ENCODE results near the gene COL23A1. TPM values are rescaled to one million over a fixed set of nuclear protein-coding genes. Genes with fewer than 3 reads are reported as not detected.

Gene COL23A1
- total and polyA plus RNA-seq, 2 of the 13 experiments (the other 11 are each of a cell fraction or from before 2014, with no cell fraction given) = not detected

DNA sequence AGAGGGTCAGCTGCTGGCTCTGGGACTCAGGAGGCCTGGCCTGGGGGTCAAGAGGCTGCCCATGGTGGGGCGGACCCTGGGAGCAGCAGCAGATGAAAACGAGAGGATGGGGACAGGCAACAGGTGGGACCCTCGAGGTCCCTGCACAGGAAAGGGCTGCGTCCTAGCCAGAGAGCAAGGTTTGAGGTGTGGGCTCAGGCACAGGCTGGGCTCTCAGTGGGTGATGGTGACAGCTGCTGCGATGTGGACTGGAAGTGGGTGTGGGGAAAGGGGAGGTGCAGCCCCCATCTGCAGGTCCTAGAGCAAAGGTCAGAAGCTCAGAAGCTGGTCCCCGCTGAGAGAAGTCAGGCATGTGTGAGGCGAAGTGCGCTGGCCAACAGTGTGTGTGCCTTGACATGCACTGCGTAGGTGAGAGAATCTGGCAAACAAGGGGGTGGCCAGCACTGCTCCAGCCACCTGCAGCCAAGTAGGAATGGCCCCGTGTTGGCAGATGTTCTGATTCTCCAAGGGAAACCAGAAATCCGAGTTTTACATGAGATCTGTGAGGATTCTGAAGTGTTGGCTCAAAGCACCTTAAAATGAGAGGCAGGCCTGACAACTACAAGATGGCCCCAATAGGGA is 85.7 kb downstream of the COL23A1 start:
- FAIRE-seq (no peak), DNase-seq (ENCODE audit: low spot score) (no peak), ATAC-seq (no peak)
- 12% methylated on average over 8 of the region's 11 CpGs for WGBS (ENCODE audit: low lambda C conversion rate)
- in situ Hi-C loops (cut with HindIII; ENCODE audit: extremely low pct_ligation_motif_present, low pct_unique_long_range_greater_than_20kb) = no loop called here
- intact Hi-C loops (cut with micrococcal nuclease; ENCODE audit: unreplicated experiment) = no loop called here
- no peak overlapping the region for H2AFZ ChIP-seq (ENCODE audit: low read length)
- POLR2A ChIA-PET = no interaction called here
- no peaks in the 10 kb centered on the region for H3K36me3 ChIP-seq (replicated peaks in 1 of 2; ENCODE audit: control insufficient read depth in 1 of 2, insufficient read depth in 2 of 2, low read length in 2 of 2)
- no peak overlapping the region for H3K27ac ChIP-seq (ENCODE audit: extremely low read length, insufficient read depth, low read length)
- no peaks in the 10 kb centered on the region for H3K4me1 ChIP-seq (ENCODE audit: insufficient read depth, low read length)
- no peak overlapping the region for H3K4me3 ChIP-seq (replicated peaks in 1 of 3; ENCODE audit: insufficient read depth in 1 of 3, low read depth in 2 of 3, low read length in 3 of 3)
- TF ChIP-seq ATF7 (IDR thresholded peaks at IDR 0.05) (no peak), ATF7 (CRISPR knock-in tag; IDR thresholded peaks at IDR 0.05) (no peak), TOPORS (CRISPR knock-in tag; IDR thresholded peaks at IDR 0.05) (no peak)
- CTCF ChIA-PET (ENCODE audit: low intra/inter-chr PET ratio, low total read pairs) = no interaction called here
- H3K27me3 ChIP-seq (ENCODE audit: control insufficient read depth in 1 of 2, insufficient read depth in 2 of 2, low read length in 2 of 2) = peaks cover 0 to 28% of the 10 kb centered on the region in 2 experiments; a peak in 2 of 5 replicates
- no TSS peak for BruUV-seq (replicated peaks)
- no peak overlapping the region for H3K4me2 ChIP-seq (ENCODE audit: low read depth, low read length)
- H3K9ac ChIP-seq (ENCODE audit: insufficient read depth, low read depth, low read length) = no peak overlapping the region
- H3K79me2 ChIP-seq (ENCODE audit: insufficient read depth, low read length) = no peaks in the 10 kb centered on the region
- H4K20me1 ChIP-seq (ENCODE audit: insufficient read depth, low read length) = no peaks in the 10 kb centered on the region
- no peaks in the 10 kb centered on the region for H3K9me3 ChIP-seq (ENCODE audit: low read length)

DNA sequence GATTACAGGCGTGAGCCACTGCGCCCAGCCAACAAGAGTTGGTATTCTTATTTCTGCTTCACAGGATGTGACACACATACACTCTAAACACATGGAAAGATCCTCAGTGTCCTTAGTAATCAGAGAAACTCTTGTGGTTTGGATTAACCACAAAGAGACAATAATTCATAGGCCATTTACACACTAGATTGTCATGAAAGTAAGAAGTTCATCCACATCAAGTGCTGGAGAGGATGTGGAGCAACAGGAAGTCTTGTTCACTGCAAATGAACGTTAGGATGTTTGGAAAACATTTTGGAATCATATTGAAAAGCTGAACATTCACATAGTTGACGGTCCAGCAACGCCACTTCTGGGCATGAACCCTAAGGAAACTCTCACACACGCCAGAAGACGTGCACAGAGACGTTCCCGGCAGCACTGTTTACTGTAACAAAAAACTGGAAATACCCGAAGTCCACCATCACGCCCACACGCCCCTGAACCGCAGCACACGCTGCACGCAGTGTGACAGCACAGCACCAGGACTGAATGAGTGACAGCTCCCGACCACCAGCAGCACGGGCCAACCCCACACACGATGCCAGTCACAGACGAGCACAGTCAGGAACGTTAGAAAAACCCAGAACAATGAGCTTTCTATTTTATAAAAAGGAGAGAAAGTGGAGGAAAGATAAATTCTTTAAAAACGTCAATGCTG is 87.6 kb downstream of the COL23A1 start:
- ChIA-PET CTCF (ENCODE audit: low intra/inter-chr PET ratio, low total read pairs) (no interaction called here), POLR2A (no interaction called here)
- intact Hi-C loops (cut with micrococcal nuclease; ENCODE audit: unreplicated experiment) (no loop called here), in situ Hi-C loops (cut with HindIII; ENCODE audit: extremely low pct_ligation_motif_present, low pct_unique_long_range_greater_than_20kb) (no loop called here)
- Histone ChIP-seq H3K9ac (ENCODE audit: insufficient read depth, low read depth, low read length) (no peak overlapping the region), H3K4me2 (ENCODE audit: low read depth, low read length) (no peak overlapping the region), H3K9me3 (ENCODE audit: low read length) (no peaks in the 10 kb centered on the region), H3K36me3 (replicated peaks in 1 of 2; ENCODE audit: control insufficient read depth in 1 of 2, insufficient read depth in 2 of 2, low read length in 2 of 2) (no peaks in the 10 kb centered on the region), H4K20me1 (ENCODE audit: insufficient read depth, low read length) (no peaks in the 10 kb centered on the region), H3K27me3 (ENCODE audit: control insufficient read depth in 1 of 2, insufficient read depth in 2 of 2, low read length in 2 of 2) (peaks cover 0 to 24% of the 10 kb centered on the region in 2 experiments; a peak in 2 of 5 replicates), H3K79me2 (ENCODE audit: insufficient read depth, low read length) (no peaks in the 10 kb centered on the region), H2AFZ (ENCODE audit: low read length) (no peak overlapping the region), H3K27ac (ENCODE audit: extremely low read length, insufficient read depth, low read length) (no peak overlapping the region), H3K4me3 (replicated peaks in 1 of 3; ENCODE audit: insufficient read depth in 1 of 3, low read depth in 2 of 3, low read length in 3 of 3) (no peak overlapping the region), H3K4me1 (ENCODE audit: insufficient read depth, low read length) (no peaks in the 10 kb centered on the region)
- ATAC-seq (no peak), DNase-seq (ENCODE audit: low spot score) (no peak), FAIRE-seq (no peak)
- 41% methylated on average over 20 of the region's 21 CpGs for WGBS (ENCODE audit: low lambda C conversion rate)
- no TSS peak for BruUV-seq (replicated peaks)
- TF ChIP-seq PHF8 (CRISPR knock-in tag; IDR thresholded peaks at IDR 0.05) = no peak
- no peak for TF ChIP-seq ZSCAN20 (CRISPR knock-in tag; IDR thresholded peaks at IDR 0.05; ENCODE audit: borderline replicate concordance)
- no peak for TF ChIP-seq GPN1 (CRISPR knock-in tag; IDR thresholded peaks at IDR 0.05; ENCODE audit: borderline replicate concordance)
- no peak for TF ChIP-seq ZNF670 (CRISPR knock-in tag; IDR thresholded peaks at IDR 0.05; ENCODE audit: borderline replicate concordance)
- no peak for TF ChIP-seq PRMT3 (CRISPR knock-in tag; IDR thresholded peaks at IDR 0.05; ENCODE audit: borderline replicate concordance, low read depth)
- TF ChIP-seq, protein P1, sequence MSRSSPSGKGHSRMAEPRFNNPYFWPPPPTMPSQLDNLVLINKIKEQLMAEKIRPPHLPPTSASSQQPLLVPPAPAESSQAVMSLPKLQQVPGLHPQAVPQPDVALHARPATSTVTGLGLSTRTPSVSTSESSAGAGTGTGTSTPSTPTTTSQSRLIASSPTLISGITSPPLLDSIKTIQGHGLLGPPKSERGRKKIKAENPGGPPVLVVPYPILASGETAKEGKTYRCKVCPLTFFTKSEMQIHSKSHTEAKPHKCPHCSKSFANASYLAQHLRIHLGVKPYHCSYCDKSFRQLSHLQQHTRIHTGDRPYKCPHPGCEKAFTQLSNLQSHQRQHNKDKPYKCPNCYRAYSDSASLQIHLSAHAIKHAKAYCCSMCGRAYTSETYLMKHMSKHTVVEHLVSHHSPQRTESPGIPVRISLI (CRISPR knock-in tag; IDR thresholded peaks at IDR 0.05; ENCODE audit: borderline replicate concordance) = no peak
- TF ChIP-seq SMARCC2 (IDR thresholded peaks at IDR 0.05) = no peak
- no peak for TF ChIP-seq HOXA3 (CRISPR knock-in tag; IDR thresholded peaks at IDR 0.05)
- no peak for TF ChIP-seq ZNF773 (CRISPR knock-in tag; IDR thresholded peaks at IDR 0.05; ENCODE audit: borderline replicate concordance)
- TF ChIP-seq, protein P2, sequence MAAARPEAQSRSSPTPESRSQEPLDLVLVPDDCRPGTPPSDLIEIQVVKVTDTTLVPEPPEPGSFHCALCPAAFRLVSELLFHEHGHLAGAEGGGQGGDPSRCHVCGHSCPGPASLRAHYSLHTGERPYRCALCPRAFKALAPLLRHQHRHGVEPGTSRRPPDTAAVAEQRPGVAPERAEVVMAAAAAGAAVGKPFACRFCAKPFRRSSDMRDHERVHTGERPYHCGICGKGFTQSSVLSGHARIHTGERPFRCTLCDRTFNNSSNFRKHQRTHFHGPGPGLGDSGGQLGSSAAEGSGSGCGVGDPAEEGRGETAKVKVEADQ (CRISPR knock-in tag; IDR thresholded peaks at IDR 0.05; ENCODE audit: borderline replicate concordance) = no peak
- no peak for TF ChIP-seq ZNF605 (CRISPR knock-in tag; IDR thresholded peaks at IDR 0.05)
- TF ChIP-seq SUZ12 (IDR thresholded peaks at IDR 0.05; ENCODE audit: low read depth, low read length) = no peak
- no peak for TF ChIP-seq HDAC2 (CRISPR knock-in tag; IDR thresholded peaks at IDR 0.05)
- no peak for TF ChIP-seq THYN1 (CRISPR knock-in tag; IDR thresholded peaks at IDR 0.05; ENCODE audit: borderline replicate concordance, low read depth)
- TF ChIP-seq CEBPB (IDR thresholded peaks at IDR 0.05; ENCODE audit: borderline replicate concordance, low read depth, low read length) = no peak
